NCI-H226 (cell line): ENCODE measurements around the gene RINL.
A peak's percentile ranks its signal among the peaks of the same experiment; 100 is the strongest.
"Not testable (repeated sequence)": the region's sequence is repeated elsewhere in the genome, so short reads cannot be mapped to it uniquely, and the experiment has no call there.

ENCODE experiments used
- DNase-seq: peaks from one replicate; pipeline ENCODE4 v3.0.0-alpha.2; 2015

Gene RINL

DNA sequence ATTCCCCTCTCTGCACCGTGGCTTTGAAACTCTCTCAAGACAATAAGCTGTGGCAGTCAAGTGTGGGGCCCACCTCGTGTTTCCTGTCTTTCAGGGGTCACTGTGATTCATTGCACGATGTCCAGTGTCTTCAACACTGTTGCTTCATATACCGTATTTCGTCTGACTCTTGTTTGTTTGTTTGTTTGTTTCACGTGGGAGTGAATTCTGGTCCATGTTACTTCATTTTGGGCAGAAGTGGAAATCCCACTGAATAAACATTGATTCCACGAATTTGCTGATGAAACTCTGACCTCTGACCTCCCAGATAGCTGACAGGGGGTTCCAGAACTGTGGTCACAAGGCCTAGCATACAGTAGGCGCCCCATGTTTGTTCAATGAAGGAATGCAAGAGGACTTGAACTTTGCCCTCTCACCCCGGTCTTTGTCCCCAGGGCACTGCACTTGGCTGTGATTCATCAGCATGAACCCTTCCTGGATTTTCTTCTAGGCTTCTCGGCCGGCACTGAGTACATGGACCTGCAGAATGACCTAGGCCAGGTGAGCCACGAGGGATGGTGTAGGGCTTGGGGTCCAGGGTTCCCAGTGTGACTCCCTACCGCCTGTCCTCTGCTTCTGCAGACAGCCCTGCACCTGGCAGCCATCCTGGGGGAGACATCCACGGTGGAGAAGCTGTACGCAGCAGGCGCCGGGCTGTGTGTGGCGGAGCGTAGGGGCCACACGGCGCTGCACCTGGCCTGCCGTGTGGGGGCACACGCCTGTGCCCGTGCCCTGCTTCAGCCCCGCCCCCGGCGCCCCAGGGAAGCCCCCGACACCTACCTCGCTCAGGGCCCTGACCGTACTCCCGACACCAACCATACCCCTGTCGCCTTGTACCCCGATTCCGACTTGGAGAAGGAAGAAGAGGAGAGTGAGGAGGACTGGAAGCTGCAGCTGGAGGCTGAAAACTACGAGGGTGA lies 26.8 kb upstream of the RINL start:
- no peak for DNase-seq

GRCh38 chr19:38901683-38902082 lies 23.6 kb upstream of the RINL start:
- DNase-seq = no peak

DNA sequence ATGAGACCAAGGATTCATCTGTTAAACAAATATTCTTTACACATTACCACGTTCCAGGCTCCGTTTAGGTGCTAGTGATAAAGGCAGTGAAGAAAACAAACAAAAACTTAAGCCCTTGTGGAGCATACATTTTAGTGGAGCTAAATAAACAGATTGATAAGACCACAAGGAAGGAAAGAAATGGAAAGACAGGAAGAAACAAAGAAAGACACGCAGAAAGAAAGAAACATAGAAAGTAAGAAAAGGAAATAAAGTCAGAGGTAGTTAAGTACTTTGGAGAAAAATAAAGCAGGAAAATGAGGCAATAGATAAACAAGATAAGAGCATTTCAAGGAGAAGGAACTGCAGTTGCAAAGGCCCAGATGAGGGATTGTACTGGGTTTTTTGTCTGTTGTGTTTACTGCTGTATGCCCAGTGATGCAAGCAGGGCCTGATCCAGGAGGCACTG lies 22.7 kb upstream of the RINL start:
- no peak for DNase-seq

- no peak for DNase-seq
Observed at GRCh38 chr19:38900202-38900629, 22.1 kb upstream of the RINL start.

GRCh38 chr19:38899447-38900201 lies 21.5 kb upstream of the RINL start, which contains the start of the genes NFKBIB and SIRT2:
Gene NFKBIB (plus strand): TSS chr19:38899969. CDS start chr19:38900033, 64 bp downstream.
Gene SIRT2 (minus strand): TSS chr19:38899618. CDS start chr19:38899521, 97 bp downstream.
- peak; percentile 99 for DNase-seq

DNA sequence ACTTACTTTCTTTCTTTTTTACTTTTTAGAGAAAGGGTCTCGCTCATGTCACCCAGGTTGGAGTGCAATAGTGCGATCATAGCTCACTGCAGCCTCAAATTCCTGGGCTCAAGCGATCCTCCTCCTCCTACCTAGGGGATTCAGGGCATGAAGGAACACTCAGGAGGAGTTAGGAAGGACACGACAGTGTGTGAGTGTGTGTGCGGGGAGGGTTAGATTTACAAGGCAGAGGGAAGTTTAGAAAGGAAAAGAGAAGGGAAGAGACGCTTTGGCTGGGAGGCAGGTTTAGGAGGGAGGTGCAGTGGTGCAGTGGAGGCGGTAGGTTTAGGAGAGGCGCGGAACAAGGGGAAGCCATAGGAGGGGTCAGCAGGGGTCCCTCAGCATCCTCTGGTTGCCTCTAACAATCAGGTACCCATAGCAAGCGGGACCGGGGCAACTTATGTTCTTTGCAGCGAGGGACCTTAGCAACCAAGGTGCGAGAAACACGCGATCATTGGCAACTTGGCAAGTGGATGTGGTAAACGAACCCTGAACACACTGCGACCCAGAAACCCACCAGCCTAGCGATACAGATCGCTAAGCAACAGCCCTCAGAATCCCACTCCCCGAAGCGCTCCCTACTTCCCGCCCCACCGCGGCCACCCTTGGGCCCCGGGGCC lies 20.8 kb upstream of the RINL start:
- DNase-seq = no peak

GRCh38 chr19:38894968-38895367 lies 16.9 kb upstream of the RINL start:
- DNase-seq = no peak

- no peak for DNase-seq
Observed at GRCh38 chr19:38893341-38893771, 15.3 kb upstream of the RINL start.

DNA sequence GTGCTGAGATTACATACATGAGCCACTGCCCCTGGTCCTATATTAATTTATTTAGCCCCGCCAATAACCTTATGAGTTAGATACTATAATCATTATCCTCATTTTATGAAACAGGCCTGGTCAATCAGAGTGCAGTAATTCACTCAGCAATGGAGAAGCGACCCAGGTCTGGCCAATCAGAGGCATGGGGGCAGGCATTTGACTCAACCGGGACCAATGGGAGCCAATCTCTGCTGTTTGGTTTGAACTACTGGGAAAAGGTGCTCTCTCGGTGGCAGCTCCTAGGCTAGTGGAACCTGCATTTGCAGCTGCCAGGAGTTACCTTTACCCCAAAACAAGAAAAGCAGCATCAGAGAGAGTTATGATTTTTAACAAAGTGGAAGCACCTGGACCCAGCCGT lies 14.8 kb upstream of the RINL start:
- DNase-seq = no peak

GRCh38 chr19:38891771-38892170 lies 13.7 kb upstream of the RINL start:
- no peak for DNase-seq

GRCh38 chr19:38890686-38891085 lies 12.6 kb upstream of the RINL start:
- no peak for DNase-seq

DNA sequence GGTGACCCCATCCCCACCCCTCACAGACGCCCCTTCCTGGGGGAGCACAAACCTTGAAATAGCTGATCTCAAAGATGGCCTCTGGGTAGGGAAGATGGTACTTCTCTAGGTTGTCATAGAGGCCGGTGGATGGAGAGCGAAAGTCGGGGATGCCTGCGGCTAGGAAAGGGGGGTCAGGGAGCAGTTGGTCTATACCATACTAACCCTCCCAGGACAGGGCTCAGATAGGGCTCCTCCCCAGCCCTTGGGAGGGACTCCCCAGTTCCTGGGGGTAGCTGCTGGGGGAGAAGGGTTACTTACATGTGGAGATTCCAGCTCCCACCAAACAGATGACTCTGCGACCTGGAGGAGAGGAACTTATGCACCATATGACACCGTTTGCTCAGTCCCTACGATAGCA lies 11.7 kb upstream of the RINL start:
- DNase-seq = no peak

DNA sequence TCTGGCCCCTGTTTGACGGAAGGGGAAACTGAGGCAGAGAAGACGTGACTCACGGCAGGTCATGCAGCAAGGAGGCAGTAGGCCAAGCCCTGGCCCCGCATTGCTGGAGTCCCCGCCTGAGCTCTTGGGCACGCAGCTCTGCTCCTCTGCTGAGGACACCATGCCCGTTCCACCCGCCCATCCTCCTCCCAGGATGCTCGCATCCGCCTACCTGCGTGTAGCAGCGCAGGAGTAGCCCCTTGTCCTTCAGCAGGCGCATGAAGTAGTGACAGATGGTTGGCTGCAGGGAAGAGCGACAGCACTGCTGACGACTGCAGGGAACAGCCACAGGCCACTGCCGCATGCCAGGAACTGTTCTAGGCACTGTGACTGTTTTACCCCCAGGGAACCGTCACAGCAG lies 10.8 kb upstream of the RINL start:
- DNase-seq = no peak

- DNase-seq = not testable (repeated sequence)
Observed at GRCh38 chr19:38884691-38885090, 6.6 kb upstream of the RINL start.

- no peak for DNase-seq
Observed at GRCh38 chr19:38883286-38883685, 5.2 kb upstream of the RINL start.

GRCh38 chr19:38880882-38881609 lies 3.0 kb upstream of the RINL start:
- no peak for DNase-seq

DNA sequence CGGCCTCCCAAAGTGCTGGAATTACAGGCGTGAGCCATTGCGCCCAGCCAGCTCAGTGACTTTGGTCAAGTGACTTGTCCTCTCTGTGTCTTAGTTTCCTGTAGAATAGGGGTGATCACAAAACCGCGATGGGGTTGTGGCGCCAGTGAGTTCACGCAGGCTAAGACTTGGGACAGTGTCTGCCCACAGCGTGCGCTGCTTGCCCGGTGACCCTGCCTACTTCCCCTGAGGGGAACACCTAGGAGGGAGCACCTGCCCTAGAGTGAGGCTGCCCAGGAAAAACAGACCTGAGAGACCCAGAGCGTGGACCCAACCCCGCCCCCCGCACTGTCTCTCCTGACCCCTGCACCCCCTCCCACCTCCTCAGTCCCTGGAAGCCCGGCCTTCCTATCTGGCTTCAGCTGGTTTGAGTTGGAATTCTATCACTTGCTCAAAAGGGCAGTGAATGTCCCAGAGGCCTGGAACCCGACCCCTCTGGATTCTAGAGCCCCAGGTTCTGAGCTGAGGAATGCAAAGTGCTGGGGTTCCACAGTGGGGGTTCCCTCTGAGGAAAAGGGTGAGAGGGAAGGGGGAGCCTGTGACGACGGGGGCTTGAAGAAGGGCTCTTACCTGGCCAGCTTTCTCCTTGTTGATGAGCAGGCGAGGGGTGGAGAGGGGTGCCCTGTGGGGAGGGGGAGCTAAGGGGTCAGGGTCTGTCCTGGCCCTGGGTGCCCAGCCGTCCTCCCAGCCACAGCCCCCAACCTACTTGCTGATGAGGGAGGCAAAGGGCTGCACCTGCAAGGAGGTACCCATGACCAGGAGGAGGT lies 2.2 kb upstream of the RINL start:
- no peak for DNase-seq

DNA sequence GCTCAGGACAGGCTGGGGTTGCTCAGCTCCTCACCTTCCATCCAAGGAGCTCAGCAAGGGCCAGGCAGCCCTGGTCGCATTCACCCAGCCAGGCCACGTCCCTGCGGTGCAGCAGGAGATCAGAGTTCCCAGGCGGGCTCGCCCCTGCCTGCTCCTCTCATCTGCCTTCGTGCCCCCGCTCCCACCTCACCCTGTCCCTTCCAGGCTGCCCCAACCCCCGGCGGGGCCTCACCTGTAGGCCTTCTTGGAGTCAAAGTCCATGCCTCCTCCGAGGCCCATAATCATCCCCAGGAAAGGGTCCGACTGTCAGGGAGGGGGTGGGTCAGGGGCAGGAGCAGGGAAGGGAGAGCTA lies 1.3 kb upstream of the RINL start:
- no peak for DNase-seq

DNA sequence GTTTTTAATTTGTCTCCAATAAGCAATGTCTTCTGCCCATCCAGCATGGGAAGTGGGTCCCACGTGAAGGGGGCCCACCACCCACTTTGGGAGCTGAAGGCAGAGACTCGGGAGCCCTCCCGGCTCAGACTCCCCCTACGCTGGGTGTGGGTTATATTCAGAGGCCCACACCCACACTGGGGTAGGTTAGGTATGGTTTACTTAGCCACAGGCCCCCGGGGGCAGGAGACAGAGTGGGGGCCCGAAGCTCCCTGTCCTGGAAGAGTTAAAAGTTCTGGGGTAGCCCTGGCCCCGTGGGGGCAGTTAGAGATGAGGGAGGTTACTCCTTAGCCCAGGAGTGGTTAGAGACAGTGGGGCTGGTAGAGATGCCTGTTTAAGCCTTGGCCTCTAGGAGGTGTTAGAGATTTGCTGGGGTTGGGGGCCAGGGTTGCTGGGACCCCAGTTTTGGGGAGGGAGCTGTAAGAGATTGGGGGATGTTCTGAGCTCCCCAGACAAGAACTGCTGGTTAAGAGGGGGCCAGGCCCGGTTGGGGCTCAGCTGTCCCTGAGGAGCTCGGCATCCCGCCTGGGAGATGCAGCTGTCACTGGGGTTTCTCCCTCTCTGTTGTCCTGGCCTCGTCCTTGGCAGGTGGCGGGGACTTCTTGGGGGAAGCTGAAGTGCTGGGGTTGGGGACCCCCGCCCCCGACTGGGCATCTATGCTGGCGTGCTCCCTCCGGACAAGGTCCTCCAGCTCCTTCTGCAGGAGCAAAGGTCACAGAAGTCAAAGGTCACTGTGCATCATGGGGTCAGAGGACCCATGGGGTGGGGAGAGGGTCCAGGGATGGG lies 712 bp upstream of the RINL start:
- no peak for DNase-seq

- no peak for DNase-seq
Observed at GRCh38 chr19:38875656-38876395, 2.2 kb downstream of the RINL start.
